Astrocyte (in vitro differentiated cells and primary cell): Measurements from ENCODE around the gene OSBPL5. TPM values are rescaled to one million over a fixed set of nuclear protein-coding genes. Genes with fewer than 3 reads are reported as not detected.

Experiments
- DNase-seq: peaks from one replicate; pipeline ENCODE4 v3.0.0-alpha.2; 2010; ENCODE audit warnings: low read depth
- FAIRE-seq: peaks from 2 replicates; lab custom pipeline; 2011; peaks lifted over from hg19 to GRCh38; lab: Jason Lieb, UNC
- H2AFZ ChIP-seq: 2 replicates; pipeline ENCODE4 v1.6.0; 2012; ENCODE audit warnings: low read depth, low read length, inconsistent platforms
- H3K27ac ChIP-seq: 2 replicates; pipeline ENCODE4 v1.5.1; 2011; ENCODE audit warnings: low read depth, low read length, inconsistent platforms
- H3K27me3 ChIP-seq: 2 replicates; pipeline ENCODE4 v1.6.0; 2011; ENCODE audit warnings: low read length, inconsistent platforms; ENCODE audit not compliant: insufficient read depth
- H3K36me3 ChIP-seq: 2 replicates; pipeline ENCODE4 v1.5.1; 2011; ENCODE audit warnings: low read length, inconsistent platforms; ENCODE audit not compliant: insufficient read depth
- H3K4me1 ChIP-seq: 2 replicates; pipeline ENCODE4 v1.5.1; 2011; ENCODE audit warnings: low read length, inconsistent platforms; ENCODE audit not compliant: insufficient read depth
- H3K4me2 ChIP-seq: 2 replicates; pipeline ENCODE4 v1.6.0; 2012; ENCODE audit warnings: low read length, inconsistent platforms
- H3K4me3 ChIP-seq: 2 replicates; pipeline ENCODE4 v1.5.1; 2011; ENCODE audit warnings: low read depth, mild to moderate bottlenecking, low read length, inconsistent platforms; ENCODE audit not compliant: insufficient read depth
- H3K79me2 ChIP-seq: 2 replicates; pipeline ENCODE4 v1.6.0; 2012; ENCODE audit warnings: mild to moderate bottlenecking, low read length, inconsistent platforms; ENCODE audit not compliant: insufficient read depth
- H3K9ac ChIP-seq: 2 replicates; pipeline ENCODE4 v1.6.0; 2012; ENCODE audit warnings: mild to moderate bottlenecking, low read length, inconsistent platforms
- H3K9me3 ChIP-seq: 2 replicates; pipeline ENCODE4 v1.5.1; 2012; ENCODE audit warnings: low read depth, mild to moderate bottlenecking, low read length, inconsistent platforms; ENCODE audit not compliant: insufficient read depth
- H4K20me1 ChIP-seq: 2 replicates; pipeline ENCODE4 v1.6.0; 2012; ENCODE audit warnings: low read length, inconsistent platforms; ENCODE audit not compliant: insufficient read depth
- H3K27ac Mint-ChIP-seq: one replicate; pipeline ENCODE4 v1.8.0; 2021; ENCODE audit warnings: mild to moderate bottlenecking, mixed read lengths; ENCODE audit not compliant: unreplicated experiment
- H3K27me3 Mint-ChIP-seq: one replicate; pipeline ENCODE4 v1.8.0; 2021; ENCODE audit warnings: low read depth, mixed read lengths; ENCODE audit not compliant: unreplicated experiment
- H3K36me3 Mint-ChIP-seq: one replicate; pipeline ENCODE4 v1.8.0; 2021; ENCODE audit warnings: low read depth, mixed read lengths; ENCODE audit not compliant: unreplicated experiment
- H3K4me1 Mint-ChIP-seq: one replicate; pipeline ENCODE4 v1.8.0; 2021; ENCODE audit warnings: low read depth, mixed read lengths; ENCODE audit not compliant: unreplicated experiment
- H3K4me3 Mint-ChIP-seq: one replicate; pipeline ENCODE4 v1.8.0; 2021; ENCODE audit warnings: mild to moderate bottlenecking, moderate library complexity, mixed read lengths; ENCODE audit not compliant: unreplicated experiment
- H3K9me3 Mint-ChIP-seq: one replicate; pipeline ENCODE4 v1.8.0; 2021; ENCODE audit warnings: mild to moderate bottlenecking, mixed read lengths; ENCODE audit not compliant: unreplicated experiment
- CTCF ChIP-seq: IDR thresholded peaks from 2 replicates; pipeline ENCODE4 v1.5.1; 2011; ENCODE audit warnings: low read depth, mild to moderate bottlenecking, inconsistent platforms, low read length, moderate library complexity; ENCODE audit not compliant: insufficient read depth
- EZH2 ChIP-seq: IDR thresholded peaks from 2 replicates; pipeline ENCODE4 v1.6.1; 2012; ENCODE audit warnings: mild to moderate bottlenecking, low read length, inconsistent platforms; ENCODE audit not compliant: insufficient read depth
- total RNA-seq: library from RNA; stranded (reverse); gene quantifications from 2 replicates; pipeline ENCODE4 v1.2.1, GENCODE V29; 2021

Gene OSBPL5
- total RNA-seq, 1 donor from 2014 or later, result 29.0 TPM

DNA sequence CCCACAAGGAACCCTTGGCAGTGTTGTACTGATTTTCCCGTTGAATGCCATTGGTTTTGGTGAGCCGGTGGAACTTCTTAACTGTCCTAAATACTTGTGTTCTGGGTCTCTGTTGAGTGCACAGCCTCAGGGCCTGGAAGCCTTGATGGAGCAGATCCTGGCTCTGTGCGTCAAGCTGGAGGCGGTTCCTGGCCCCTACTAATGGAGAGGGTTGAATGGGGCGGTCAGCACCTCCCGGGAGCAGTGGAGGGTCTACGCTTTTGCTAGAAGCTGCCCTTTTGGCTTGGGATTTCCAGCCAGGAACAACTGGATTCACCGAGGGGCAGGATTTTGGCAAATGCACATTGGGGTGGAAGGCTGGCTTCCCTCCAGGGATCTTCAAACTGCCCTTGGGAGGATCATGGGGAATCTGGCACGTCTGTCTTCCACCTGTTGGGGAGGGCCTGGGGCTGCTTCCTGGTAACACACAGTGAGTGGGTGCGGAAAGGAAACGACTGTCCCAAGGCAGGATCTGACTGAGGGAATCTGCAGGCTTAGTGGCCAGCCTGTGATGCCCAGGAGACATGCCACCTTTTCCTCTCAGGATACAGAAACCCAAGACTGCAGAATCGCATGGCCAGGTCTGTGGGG lies 6.9 kb upstream of the OSBPL5 start:
- peaks cover 10% of the 10 kb centered on the region for H3K27me3 Mint-ChIP-seq
- H3K27ac Mint-ChIP-seq, result no peak overlapping the region
- H3K4me1 Mint-ChIP-seq, result peaks cover 8% of the 10 kb centered on the region
- Histone ChIP-seq H4K20me1 (no peaks in the 10 kb centered on the region), H3K4me1 (peaks cover 16% of the 10 kb centered on the region), H3K4me2 (no peak overlapping the region), H3K79me2 (no peaks in the 10 kb centered on the region), H3K36me3 (no peaks in the 10 kb centered on the region), H3K27me3 (peaks cover 4% of the 10 kb centered on the region), H3K9me3 (peaks cover 10% of the 10 kb centered on the region), H3K27ac (no peak overlapping the region), H3K4me3 (no peak overlapping the region), H2AFZ (no peak overlapping the region), H3K9ac (no peak overlapping the region)
- H3K36me3 Mint-ChIP-seq, result peaks cover 3% of the 10 kb centered on the region
- DNase-seq (no peak), FAIRE-seq (no peak)
- H3K9me3 Mint-ChIP-seq, result peaks cover 5% of the 10 kb centered on the region
- no peak overlapping the region for H3K4me3 Mint-ChIP-seq
- no peak for TF ChIP-seq CTCF
- no peak for TF ChIP-seq EZH2

DNA sequence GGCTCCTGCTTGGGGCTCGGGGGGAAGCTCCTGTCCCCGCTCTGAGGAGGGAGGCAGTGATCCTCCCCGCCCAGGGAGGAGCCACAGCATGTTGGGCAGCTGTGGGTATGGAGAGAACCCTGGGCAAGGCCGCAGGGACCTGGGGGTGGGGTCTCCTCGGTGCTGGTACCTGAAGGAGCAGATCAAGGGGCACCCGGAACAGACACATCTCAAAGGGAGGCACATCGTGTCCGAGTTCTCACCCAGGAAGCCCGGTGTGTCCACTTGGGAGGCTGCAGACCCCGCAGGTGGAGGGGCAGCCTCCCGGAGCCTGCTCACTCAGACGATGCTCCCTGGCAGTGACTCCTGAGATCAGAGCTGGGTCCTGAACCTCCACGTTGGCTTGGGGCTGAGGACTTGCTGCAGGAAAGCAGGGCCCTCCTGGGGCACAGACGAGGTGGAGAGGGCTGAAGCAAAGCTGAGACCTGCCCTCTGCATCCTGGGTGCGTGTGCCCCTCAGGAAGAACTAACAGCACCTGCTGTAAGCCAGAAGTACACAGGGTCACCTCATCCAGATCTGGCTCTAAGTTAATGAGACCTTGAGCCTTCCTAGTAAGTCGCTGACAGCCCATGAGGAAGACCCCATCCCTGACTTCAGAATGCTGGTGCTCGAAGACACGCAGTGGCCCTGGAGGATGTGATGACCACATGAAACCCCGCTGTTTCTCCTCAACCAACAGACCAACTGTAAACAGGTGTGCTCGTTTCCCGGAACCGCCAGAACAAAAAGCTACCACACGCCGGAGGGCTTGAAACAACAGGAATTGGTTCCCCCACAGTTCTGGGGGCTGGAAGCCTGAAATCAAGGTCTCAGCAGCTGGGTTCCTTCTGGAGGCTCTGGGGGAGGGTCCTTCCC lies 5.9 kb upstream of the OSBPL5 start:
- peaks cover 6% of the 10 kb centered on the region for H3K9me3 ChIP-seq
- peaks cover 4% of the 10 kb centered on the region for H3K27me3 ChIP-seq
- H3K4me3 ChIP-seq, result no peak overlapping the region
- H4K20me1 ChIP-seq, result no peaks in the 10 kb centered on the region
- no peak overlapping the region for H3K27ac ChIP-seq
- peaks cover 3% of the 10 kb centered on the region for H3K9me3 Mint-ChIP-seq
- H3K4me1 ChIP-seq, result peaks cover 16% of the 10 kb centered on the region
- H3K79me2 ChIP-seq, result no peaks in the 10 kb centered on the region
- no peak overlapping the region for H3K27ac Mint-ChIP-seq
- no peak for DNase-seq
- FAIRE-seq, result no peak
- H3K36me3 Mint-ChIP-seq, result peaks cover 3% of the 10 kb centered on the region
- no peak for TF ChIP-seq EZH2
- TF ChIP-seq CTCF, result no peak
- H3K27me3 Mint-ChIP-seq, result peaks cover 10% of the 10 kb centered on the region
- H3K4me3 Mint-ChIP-seq, result no peak overlapping the region
- peaks cover 8% of the 10 kb centered on the region for H3K4me1 Mint-ChIP-seq
- H2AFZ ChIP-seq, result no peak overlapping the region
- H3K36me3 ChIP-seq, result no peaks in the 10 kb centered on the region
- no peak overlapping the region for H3K4me2 ChIP-seq
- no peak overlapping the region for H3K9ac ChIP-seq
